Measurements from ENCODE around the gene EPN3.

DNA sequence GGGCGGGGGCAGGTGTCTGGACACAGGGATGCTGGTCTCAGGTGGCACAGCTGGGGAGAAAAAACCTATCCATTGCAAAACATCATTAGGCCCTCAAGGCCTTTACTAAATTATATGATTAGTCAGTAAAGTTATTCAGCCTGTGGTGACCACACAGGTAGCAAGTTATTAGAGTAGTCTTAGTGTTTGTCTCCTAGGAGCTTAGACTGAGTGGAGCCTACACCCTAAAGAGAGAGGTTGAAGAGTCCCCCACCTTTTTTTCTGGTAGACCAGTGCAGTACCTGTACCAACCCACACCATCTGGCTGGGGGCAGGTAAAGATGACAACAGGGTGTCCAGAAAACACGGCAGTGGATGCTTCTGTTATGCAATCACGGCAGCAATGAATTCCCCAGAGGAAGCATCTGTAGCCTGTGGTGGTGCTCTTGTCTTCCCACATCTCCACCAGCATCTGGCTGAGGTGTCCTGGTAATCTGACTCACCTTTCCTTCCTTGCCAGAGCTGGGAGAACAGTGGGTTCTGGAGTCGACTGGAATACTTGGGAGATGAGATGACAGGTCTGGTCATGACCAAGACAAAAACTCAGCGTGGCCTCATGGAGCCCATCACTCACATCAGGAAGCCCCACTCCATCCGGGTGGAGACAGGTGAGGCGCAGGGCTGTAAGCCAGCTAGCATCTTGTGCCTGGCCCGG, 13.2 kb upstream of the EPN3 start:
- no peak for TF ChIP-seq POLR2A (IDR thresholded peaks at IDR 0.05)
- TF ChIP-seq, protein P1, sequence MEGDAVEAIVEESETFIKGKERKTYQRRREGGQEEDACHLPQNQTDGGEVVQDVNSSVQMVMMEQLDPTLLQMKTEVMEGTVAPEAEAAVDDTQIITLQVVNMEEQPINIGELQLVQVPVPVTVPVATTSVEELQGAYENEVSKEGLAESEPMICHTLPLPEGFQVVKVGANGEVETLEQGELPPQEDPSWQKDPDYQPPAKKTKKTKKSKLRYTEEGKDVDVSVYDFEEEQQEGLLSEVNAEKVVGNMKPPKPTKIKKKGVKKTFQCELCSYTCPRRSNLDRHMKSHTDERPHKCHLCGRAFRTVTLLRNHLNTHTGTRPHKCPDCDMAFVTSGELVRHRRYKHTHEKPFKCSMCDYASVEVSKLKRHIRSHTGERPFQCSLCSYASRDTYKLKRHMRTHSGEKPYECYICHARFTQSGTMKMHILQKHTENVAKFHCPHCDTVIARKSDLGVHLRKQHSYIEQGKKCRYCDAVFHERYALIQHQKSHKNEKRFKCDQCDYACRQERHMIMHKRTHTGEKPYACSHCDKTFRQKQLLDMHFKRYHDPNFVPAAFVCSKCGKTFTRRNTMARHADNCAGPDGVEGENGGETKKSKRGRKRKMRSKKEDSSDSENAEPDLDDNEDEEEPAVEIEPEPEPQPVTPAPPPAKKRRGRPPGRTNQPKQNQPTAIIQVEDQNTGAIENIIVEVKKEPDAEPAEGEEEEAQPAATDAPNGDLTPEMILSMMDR (IDR thresholded peaks at IDR 0.05): no peak
